ENCODE measurements around the gene GPR158.
A peak's percentile ranks its signal among the peaks of the same experiment; 100 is the strongest.
"Not testable (repeated sequence)": the region's sequence is repeated elsewhere in the genome, so short reads cannot be mapped to it uniquely, and the experiment has no call there.

GPR158 gene

GRCh38 chr10:25174461-25175230 is at the start of gene GPR158:
TSS of gene GPR158 (plus strand) at chr10:25175001. CDS start at chr10:25175421, 420 bp downstream.
- Histone ChIP-seq H3K4me1 (ENCODE audit: control insufficient read depth, insufficient read depth, low read length) (peaks cover 22% of the 10 kb centered on the region), H3K9ac (ENCODE audit: low read length) (no peak within 1 kb of the TSS), H3K4me3 (ENCODE audit: low read length) (peak within 1 kb of the TSS; percentile 60), H3K9me3 (ENCODE audit: control insufficient read depth, low read length) (no peaks in the 10 kb centered on the region), H3K36me3 (ENCODE audit: control insufficient read depth, insufficient read depth, low read length) (no peaks in the 10 kb centered on the region), H3K27me3 (ENCODE audit: control insufficient read depth, insufficient read depth, low read length) (peaks cover 43% of the 10 kb centered on the region)

- no peaks in the 10 kb centered on the region for H3K27me3 ChIP-seq (ENCODE audit: control insufficient read depth, insufficient read depth, low read length)
- no peaks in the 10 kb centered on the region for H3K36me3 ChIP-seq (ENCODE audit: control insufficient read depth, insufficient read depth, low read length)
- no peaks in the 10 kb centered on the region for H3K9me3 ChIP-seq (ENCODE audit: control insufficient read depth, low read length)
- H3K4me1 ChIP-seq (ENCODE audit: control insufficient read depth, insufficient read depth, low read length), result no peaks in the 10 kb centered on the region
- H3K9ac ChIP-seq (ENCODE audit: low read length), result no peak overlapping the region
- H3K4me3 ChIP-seq (ENCODE audit: low read length), result no peak overlapping the region
Observed at GRCh38 chr10:25125201-25125611, 49.6 kb upstream of the GPR158 start.

- Histone ChIP-seq H3K4me3 (ENCODE audit: low read length) (no peak overlapping the region), H3K4me1 (ENCODE audit: control insufficient read depth, insufficient read depth, low read length) (no peaks in the 10 kb centered on the region), H3K9ac (ENCODE audit: low read length) (no peak overlapping the region), H3K27me3 (ENCODE audit: control insufficient read depth, insufficient read depth, low read length) (no peaks in the 10 kb centered on the region), H3K36me3 (ENCODE audit: control insufficient read depth, insufficient read depth, low read length) (no peaks in the 10 kb centered on the region), H3K9me3 (ENCODE audit: control insufficient read depth, low read length) (no peaks in the 10 kb centered on the region)
Observed at GRCh38 chr10:25129592-25129991, 45.2 kb upstream of the GPR158 start.

GRCh38 chr10:25130906-25131305 is 43.9 kb upstream of the GPR158 start:
- H3K4me3 ChIP-seq (ENCODE audit: low read length), result no peak overlapping the region
- no peaks in the 10 kb centered on the region for H3K36me3 ChIP-seq (ENCODE audit: control insufficient read depth, insufficient read depth, low read length)
- no peak overlapping the region for H3K9ac ChIP-seq (ENCODE audit: low read length)
- H3K9me3 ChIP-seq (ENCODE audit: control insufficient read depth, low read length), result no peaks in the 10 kb centered on the region
- no peaks in the 10 kb centered on the region for H3K27me3 ChIP-seq (ENCODE audit: control insufficient read depth, insufficient read depth, low read length)
- H3K4me1 ChIP-seq (ENCODE audit: control insufficient read depth, insufficient read depth, low read length), result no peaks in the 10 kb centered on the region

GRCh38 chr10:25142116-25142864 is 32.5 kb upstream of the GPR158 start:
- H3K4me1 ChIP-seq (ENCODE audit: control insufficient read depth, insufficient read depth, low read length), result no peaks in the 10 kb centered on the region
- no peak overlapping the region for H3K9ac ChIP-seq (ENCODE audit: low read length)
- no peaks in the 10 kb centered on the region for H3K36me3 ChIP-seq (ENCODE audit: control insufficient read depth, insufficient read depth, low read length)
- H3K4me3 ChIP-seq (ENCODE audit: low read length), result no peak overlapping the region
- no peaks in the 10 kb centered on the region for H3K9me3 ChIP-seq (ENCODE audit: control insufficient read depth, low read length)
- no peaks in the 10 kb centered on the region for H3K27me3 ChIP-seq (ENCODE audit: control insufficient read depth, insufficient read depth, low read length)

GRCh38 chr10:25157650-25158049 is 17.2 kb upstream of the GPR158 start:
- Histone ChIP-seq H3K4me1 (ENCODE audit: control insufficient read depth, insufficient read depth, low read length) (no peaks in the 10 kb centered on the region), H3K4me3 (ENCODE audit: low read length) (no peak overlapping the region), H3K36me3 (ENCODE audit: control insufficient read depth, insufficient read depth, low read length) (no peaks in the 10 kb centered on the region), H3K27me3 (ENCODE audit: control insufficient read depth, insufficient read depth, low read length) (no peaks in the 10 kb centered on the region), H3K9me3 (ENCODE audit: control insufficient read depth, low read length) (no peaks in the 10 kb centered on the region), H3K9ac (ENCODE audit: low read length) (no peak overlapping the region)

- Histone ChIP-seq H3K9ac (ENCODE audit: low read length) (no peak overlapping the region), H3K9me3 (ENCODE audit: control insufficient read depth, low read length) (no peaks in the 10 kb centered on the region), H3K4me1 (ENCODE audit: control insufficient read depth, insufficient read depth, low read length) (no peaks in the 10 kb centered on the region), H3K27me3 (ENCODE audit: control insufficient read depth, insufficient read depth, low read length) (no peaks in the 10 kb centered on the region), H3K4me3 (ENCODE audit: low read length) (no peak overlapping the region), H3K36me3 (ENCODE audit: control insufficient read depth, insufficient read depth, low read length) (no peaks in the 10 kb centered on the region)
Observed at GRCh38 chr10:25159591-25159990, 15.2 kb upstream of the GPR158 start.

- H3K9me3 ChIP-seq (ENCODE audit: control insufficient read depth, low read length), result no peaks in the 10 kb centered on the region
Observed at GRCh38 chr10:25162391-25162790, 12.4 kb upstream of the GPR158 start.

GRCh38 chr10:25163464-25163863 is 11.3 kb upstream of the GPR158 start:
- not testable (repeated sequence) for H3K4me1 ChIP-seq (ENCODE audit: control insufficient read depth, insufficient read depth, low read length); H3K4me3 ChIP-seq (ENCODE audit: low read length); H3K27me3 ChIP-seq (ENCODE audit: control insufficient read depth, insufficient read depth, low read length); H3K9me3 ChIP-seq (ENCODE audit: control insufficient read depth, low read length); H3K36me3 ChIP-seq (ENCODE audit: control insufficient read depth, insufficient read depth, low read length); H3K9ac ChIP-seq (ENCODE audit: low read length)

More at GRCh38 chr10:25162391-25162790, 12.4 kb upstream of the GPR158 start:
- Histone ChIP-seq H3K4me3 (ENCODE audit: low read length) (no peak overlapping the region), H3K4me1 (ENCODE audit: control insufficient read depth, insufficient read depth, low read length) (no peaks in the 10 kb centered on the region), H3K36me3 (ENCODE audit: control insufficient read depth, insufficient read depth, low read length) (no peaks in the 10 kb centered on the region), H3K27me3 (ENCODE audit: control insufficient read depth, insufficient read depth, low read length) (no peaks in the 10 kb centered on the region), H3K9ac (ENCODE audit: low read length) (no peak overlapping the region)

- Histone ChIP-seq H3K9me3 (ENCODE audit: control insufficient read depth, low read length) (no peaks in the 10 kb centered on the region), H3K9ac (ENCODE audit: low read length) (no peak overlapping the region), H3K4me3 (ENCODE audit: low read length) (no peak overlapping the region), H3K27me3 (ENCODE audit: control insufficient read depth, insufficient read depth, low read length) (peaks cover 4% of the 10 kb centered on the region), H3K36me3 (ENCODE audit: control insufficient read depth, insufficient read depth, low read length) (no peaks in the 10 kb centered on the region), H3K4me1 (ENCODE audit: control insufficient read depth, insufficient read depth, low read length) (peaks cover 3% of the 10 kb centered on the region)
Observed at GRCh38 chr10:25169740-25170139, 5.1 kb upstream of the GPR158 start.

- no peak overlapping the region for H3K4me3 ChIP-seq (ENCODE audit: low read length)
- H3K27me3 ChIP-seq (ENCODE audit: control insufficient read depth, insufficient read depth, low read length), result peaks cover 12% of the 10 kb centered on the region
- peaks cover 10% of the 10 kb centered on the region for H3K4me1 ChIP-seq (ENCODE audit: control insufficient read depth, insufficient read depth, low read length)
- H3K9me3 ChIP-seq (ENCODE audit: control insufficient read depth, low read length), result no peaks in the 10 kb centered on the region
- no peak overlapping the region for H3K9ac ChIP-seq (ENCODE audit: low read length)
- no peaks in the 10 kb centered on the region for H3K36me3 ChIP-seq (ENCODE audit: control insufficient read depth, insufficient read depth, low read length)
Observed at GRCh38 chr10:25170627-25171026, 4.2 kb upstream of the GPR158 start.

Data from mucosa of stomach (tissue), 1 donor.